ENCODE results near the gene FBXL2.
"Not testable (repeated sequence)": the region's sequence is repeated elsewhere in the genome, so short reads cannot be mapped to it uniquely, and the experiment has no call there.

Gene FBXL2

GRCh38 chr3:33334364-33334763, 57.1 kb downstream of the FBXL2 start:
- DNase-seq, result no peak
- intact Hi-C loops (cut with DNase I; ENCODE audit: low total_unique reads), result no loop called here
- Histone ChIP-seq H3K27me3 (no peaks in the 10 kb centered on the region), H3K4me1 (peaks cover 0 to 25% (median 5%) of the 10 kb centered on the region in 4 donors), H3K9me3 (peaks cover 0 to 14% (median 0%) of the 10 kb centered on the region in 3 donors), H3K4me3 (no peak overlapping the region), H3K27ac (no peak overlapping the region), H3K36me3 (no peaks in the 10 kb centered on the region)
- no peak for TF ChIP-seq CTCF (IDR thresholded peaks at IDR 0.05)

GRCh38 chr3:33338936-33339465, 61.8 kb downstream of the FBXL2 start:
- intact Hi-C loops (cut with DNase I; ENCODE audit: low total_unique reads), result not testable (repeated sequence)

GRCh38 chr3:33339758-33340157, 62.5 kb downstream of the FBXL2 start:
- H3K4me1 ChIP-seq, result peaks cover 0 to 2% (median 0%) of the 10 kb centered on the region in 4 donors
- no peak overlapping the region for H3K27ac ChIP-seq
- no peaks in the 10 kb centered on the region for H3K27me3 ChIP-seq
- no peaks in the 10 kb centered on the region for H3K36me3 ChIP-seq
- intact Hi-C loops (cut with DNase I; ENCODE audit: low total_unique reads), result no loop called here
- no peak overlapping the region for H3K4me3 ChIP-seq
- TF ChIP-seq CTCF (IDR thresholded peaks at IDR 0.05), result no peak
- peaks cover 0 to 10% (median 0%) of the 10 kb centered on the region in 3 donors for H3K9me3 ChIP-seq
- DNase-seq, result no peak

More at GRCh38 chr3:33338936-33339465, 61.8 kb downstream of the FBXL2 start:
- H3K4me1 ChIP-seq, DNase-seq, H3K36me3 ChIP-seq, H3K27ac ChIP-seq, H3K4me3 ChIP-seq, H3K27me3 ChIP-seq: not testable (repeated sequence)
- peaks cover 0 to 14% (median 0%) of the 10 kb centered on the region in 3 donors for H3K9me3 ChIP-seq

GRCh38 chr3:33355611-33356010, 78.4 kb downstream of the FBXL2 start:
- Histone ChIP-seq H3K4me3 (no peak overlapping the region), H3K36me3 (no peaks in the 10 kb centered on the region), H3K27me3 (no peaks in the 10 kb centered on the region), H3K9me3 (no peaks in the 10 kb centered on the region), H3K27ac (no peak overlapping the region), H3K4me1 (peaks cover 0 to 35% (median 14%) of the 10 kb centered on the region in 4 donors)
- intact Hi-C loops (cut with DNase I; ENCODE audit: low total_unique reads), result no loop called here
- DNase-seq, result no peak
- TF ChIP-seq CTCF (IDR thresholded peaks at IDR 0.05), result no peak

GRCh38 chr3:33358172-33358781, 81.0 kb downstream of the FBXL2 start:
- H3K27ac ChIP-seq, result peak overlapping the region; percentile 46
- no peaks in the 10 kb centered on the region for H3K9me3 ChIP-seq
- H3K4me3 ChIP-seq, result no peak overlapping the region
- H3K36me3 ChIP-seq, result peaks cover 0 to 4% (median 0%) of the 10 kb centered on the region in 3 donors
- peaks cover 0 to 35% (median 14%) of the 10 kb centered on the region in 4 donors for H3K4me1 ChIP-seq
- intact Hi-C loops (cut with DNase I; ENCODE audit: low total_unique reads), result no loop called here
- no peaks in the 10 kb centered on the region for H3K27me3 ChIP-seq
- TF ChIP-seq CTCF (IDR thresholded peaks at IDR 0.05), result no peak
- DNase-seq, result no peak

- H3K4me1 ChIP-seq, result peaks cover 0 to 31% (median 14%) of the 10 kb centered on the region in 4 donors
- no peaks in the 10 kb centered on the region for H3K9me3 ChIP-seq
- TF ChIP-seq CTCF (IDR thresholded peaks at IDR 0.05), result no peak
- no peaks in the 10 kb centered on the region for H3K27me3 ChIP-seq
- no peak overlapping the region for H3K4me3 ChIP-seq
- no peak overlapping the region for H3K27ac ChIP-seq
- intact Hi-C loops (cut with DNase I; ENCODE audit: low total_unique reads), result no loop called here
- peaks cover 0 to 4% (median 0%) of the 10 kb centered on the region in 3 donors for H3K36me3 ChIP-seq
- DNase-seq, result no peak
Observed at GRCh38 chr3:33360136-33360825, 83.0 kb downstream of the FBXL2 start.

Data from tibial artery (tissue), 4 donors.